ENCODE data around the gene VWA2. TPM values are rescaled to one million over a fixed set of nuclear protein-coding genes. Genes with fewer than 3 reads are reported as not detected.

VWA2 gene
- total RNA-seq, 1 experiment from 2014 or later = not detected

DNA sequence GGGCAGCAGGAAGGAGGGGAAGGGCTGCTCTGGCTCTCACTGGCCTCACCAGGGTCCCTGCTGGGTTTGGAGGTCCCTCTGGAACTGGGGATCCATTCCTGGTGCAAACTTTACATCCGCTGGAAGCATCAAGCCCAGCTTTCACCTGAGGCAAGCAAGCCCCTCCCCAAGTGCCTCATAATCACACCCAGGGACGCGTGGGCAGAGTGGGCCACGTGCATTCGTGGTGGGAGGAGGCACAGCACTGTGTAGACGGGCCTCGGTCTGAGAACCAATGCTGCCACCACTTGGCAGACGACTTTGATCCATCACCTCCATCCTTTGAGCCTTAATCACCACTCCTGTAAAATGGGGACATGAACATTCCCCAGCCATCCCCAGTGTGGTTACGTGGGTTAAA is 74.1 kb downstream of the VWA2 start:
- Histone ChIP-seq H3K9me2 (replicated peaks; ENCODE audit: insufficient read depth, low read length) (no peaks in the 10 kb centered on the region), H3K4me1 (ENCODE audit: low read length) (no peaks in the 10 kb centered on the region), H4K20me1 (ENCODE audit: insufficient read depth, low read depth, low read length) (no peaks in the 10 kb centered on the region), H3K9ac (ENCODE audit: low read length) (no peak overlapping the region), H3K27ac (ENCODE audit: low read length) (no peak overlapping the region), H3K27me3 (ENCODE audit: low read length) (no peaks in the 10 kb centered on the region), H3K4me3 (ENCODE audit: low read length) (no peak overlapping the region), H2AFZ (ENCODE audit: low read length) (no peak overlapping the region), H3K79me2 (ENCODE audit: low read length) (no peaks in the 10 kb centered on the region), H3K9me3 (ENCODE audit: low read length) (no peaks in the 10 kb centered on the region), H3K36me3 (ENCODE audit: insufficient read depth, low read length) (no peaks in the 10 kb centered on the region), H3K4me2 (ENCODE audit: low read depth, low read length, poor library complexity, severe bottlenecking) (no peak overlapping the region)
- DNase-seq = no peak

DNA sequence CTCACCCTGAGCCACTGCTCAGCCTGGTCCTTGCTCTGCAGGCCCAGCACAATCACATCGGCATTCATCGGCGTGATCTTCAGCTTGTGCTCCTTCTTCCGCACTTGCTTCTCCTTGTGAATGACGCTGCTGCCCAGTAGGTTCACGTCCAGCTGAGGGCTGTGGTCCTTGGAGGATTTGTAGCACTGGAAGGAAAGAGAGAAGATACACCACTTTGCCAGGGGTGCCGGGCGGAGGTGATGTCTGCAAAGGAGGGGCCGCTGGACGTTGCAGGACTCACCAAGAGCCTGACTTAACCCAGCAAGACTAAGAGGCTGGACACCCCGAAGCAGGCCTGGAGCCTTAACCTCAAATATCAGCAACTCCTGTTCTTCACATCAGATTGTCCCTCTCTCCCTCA is 74.8 kb downstream of the VWA2 start:
- no peaks in the 10 kb centered on the region for H4K20me1 ChIP-seq (ENCODE audit: insufficient read depth, low read depth, low read length)
- H3K9me2 ChIP-seq (replicated peaks; ENCODE audit: insufficient read depth, low read length) = no peaks in the 10 kb centered on the region
- H3K27ac ChIP-seq (ENCODE audit: low read length) = no peak overlapping the region
- H3K36me3 ChIP-seq (ENCODE audit: insufficient read depth, low read length) = no peaks in the 10 kb centered on the region
- H3K9me3 ChIP-seq (ENCODE audit: low read length) = no peaks in the 10 kb centered on the region
- no peak for DNase-seq
- no peak overlapping the region for H3K4me3 ChIP-seq (ENCODE audit: low read length)
- H3K27me3 ChIP-seq (ENCODE audit: low read length) = no peaks in the 10 kb centered on the region
- no peak overlapping the region for H3K9ac ChIP-seq (ENCODE audit: low read length)
- no peak overlapping the region for H3K4me2 ChIP-seq (ENCODE audit: low read depth, low read length, poor library complexity, severe bottlenecking)
- H3K4me1 ChIP-seq (ENCODE audit: low read length) = no peaks in the 10 kb centered on the region
- no peak overlapping the region for H2AFZ ChIP-seq (ENCODE audit: low read length)
- H3K79me2 ChIP-seq (ENCODE audit: low read length) = no peaks in the 10 kb centered on the region

DNA sequence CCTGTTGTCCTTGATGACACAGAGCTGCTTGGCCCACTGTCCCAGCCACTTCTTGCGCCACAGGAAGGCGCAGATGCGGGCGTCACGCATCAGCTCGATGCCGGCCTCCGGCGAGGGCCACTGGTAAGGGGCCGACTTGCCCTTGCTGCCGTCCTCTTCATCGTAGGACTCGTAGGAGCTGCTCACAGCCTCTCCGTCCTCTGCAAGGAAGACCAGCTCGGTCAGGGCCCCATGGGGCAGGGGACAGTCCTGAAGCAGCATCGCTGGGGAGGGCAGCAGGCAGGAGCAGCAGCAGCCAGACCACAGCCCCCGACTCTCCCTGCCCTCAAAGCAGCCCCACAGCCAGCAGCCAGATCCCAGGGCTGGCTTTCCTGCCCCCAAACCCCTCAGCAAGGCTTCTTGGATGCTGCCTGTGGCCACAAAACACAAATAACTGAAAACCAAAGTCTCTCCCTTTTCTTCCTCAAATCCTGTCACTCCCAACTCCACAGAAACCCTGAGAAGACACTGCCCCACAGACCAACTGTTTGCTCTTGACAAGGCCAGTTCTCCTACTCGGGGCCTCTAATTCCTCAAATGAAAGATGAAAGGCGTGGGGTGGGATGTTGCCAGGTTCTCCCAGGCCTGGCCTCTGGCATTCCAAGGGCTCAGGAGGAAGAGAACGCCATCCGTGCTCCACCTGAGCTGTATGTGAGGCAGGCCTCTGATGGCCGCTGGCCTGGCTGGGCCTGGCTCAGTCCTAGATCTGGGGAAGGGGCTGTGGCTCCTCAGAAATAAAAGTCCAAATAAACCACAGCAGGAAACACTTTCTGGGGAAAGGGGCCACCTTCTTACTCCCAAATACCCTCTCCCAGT is 76.7 kb downstream of the VWA2 start:
- Histone ChIP-seq H3K27ac (ENCODE audit: low read length) (no peak overlapping the region), H3K9me3 (ENCODE audit: low read length) (no peaks in the 10 kb centered on the region), H3K4me1 (ENCODE audit: low read length) (no peaks in the 10 kb centered on the region), H3K79me2 (ENCODE audit: low read length) (no peaks in the 10 kb centered on the region), H3K4me3 (ENCODE audit: low read length) (no peak overlapping the region), H3K27me3 (ENCODE audit: low read length) (no peaks in the 10 kb centered on the region), H3K36me3 (ENCODE audit: insufficient read depth, low read length) (no peaks in the 10 kb centered on the region), H4K20me1 (ENCODE audit: insufficient read depth, low read depth, low read length) (no peaks in the 10 kb centered on the region), H2AFZ (ENCODE audit: low read length) (no peak overlapping the region), H3K9me2 (replicated peaks; ENCODE audit: insufficient read depth, low read length) (no peaks in the 10 kb centered on the region), H3K4me2 (ENCODE audit: low read depth, low read length, poor library complexity, severe bottlenecking) (no peak overlapping the region), H3K9ac (ENCODE audit: low read length) (no peak overlapping the region)
- no peak for DNase-seq

DNA sequence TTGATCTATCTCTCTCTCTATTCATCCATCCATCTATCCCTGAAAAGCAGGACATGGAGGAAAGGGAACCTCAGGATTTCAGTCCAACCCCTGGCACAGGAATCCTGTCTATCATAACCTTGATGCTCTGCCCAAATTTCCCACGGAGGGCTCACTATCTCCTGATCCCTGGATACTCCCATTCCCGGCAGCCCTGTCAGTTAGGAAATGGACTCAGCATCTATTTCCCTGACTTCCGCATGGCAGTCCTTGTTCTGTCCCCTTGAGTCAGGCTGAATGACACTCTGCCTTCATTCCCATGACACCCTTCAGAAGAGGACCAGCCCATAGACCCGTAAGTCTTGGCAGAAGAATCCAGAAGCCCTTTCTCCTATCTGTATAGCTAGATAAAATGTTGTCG is 77.7 kb downstream of the VWA2 start:
- no peaks in the 10 kb centered on the region for H3K4me1 ChIP-seq (ENCODE audit: low read length)
- H3K36me3 ChIP-seq (ENCODE audit: insufficient read depth, low read length) = no peaks in the 10 kb centered on the region
- H3K79me2 ChIP-seq (ENCODE audit: low read length) = no peaks in the 10 kb centered on the region
- H3K4me3 ChIP-seq (ENCODE audit: low read length) = no peak overlapping the region
- no peaks in the 10 kb centered on the region for H3K9me3 ChIP-seq (ENCODE audit: low read length)
- H3K9ac ChIP-seq (ENCODE audit: low read length) = no peak overlapping the region
- H4K20me1 ChIP-seq (ENCODE audit: insufficient read depth, low read depth, low read length) = no peaks in the 10 kb centered on the region
- no peak overlapping the region for H3K4me2 ChIP-seq (ENCODE audit: low read depth, low read length, poor library complexity, severe bottlenecking)
- H3K27ac ChIP-seq (ENCODE audit: low read length) = no peak overlapping the region
- no peak for DNase-seq
- H3K27me3 ChIP-seq (ENCODE audit: low read length) = no peaks in the 10 kb centered on the region
- H2AFZ ChIP-seq (ENCODE audit: low read length) = no peak overlapping the region
- no peaks in the 10 kb centered on the region for H3K9me2 ChIP-seq (replicated peaks; ENCODE audit: insufficient read depth, low read length)

DNA sequence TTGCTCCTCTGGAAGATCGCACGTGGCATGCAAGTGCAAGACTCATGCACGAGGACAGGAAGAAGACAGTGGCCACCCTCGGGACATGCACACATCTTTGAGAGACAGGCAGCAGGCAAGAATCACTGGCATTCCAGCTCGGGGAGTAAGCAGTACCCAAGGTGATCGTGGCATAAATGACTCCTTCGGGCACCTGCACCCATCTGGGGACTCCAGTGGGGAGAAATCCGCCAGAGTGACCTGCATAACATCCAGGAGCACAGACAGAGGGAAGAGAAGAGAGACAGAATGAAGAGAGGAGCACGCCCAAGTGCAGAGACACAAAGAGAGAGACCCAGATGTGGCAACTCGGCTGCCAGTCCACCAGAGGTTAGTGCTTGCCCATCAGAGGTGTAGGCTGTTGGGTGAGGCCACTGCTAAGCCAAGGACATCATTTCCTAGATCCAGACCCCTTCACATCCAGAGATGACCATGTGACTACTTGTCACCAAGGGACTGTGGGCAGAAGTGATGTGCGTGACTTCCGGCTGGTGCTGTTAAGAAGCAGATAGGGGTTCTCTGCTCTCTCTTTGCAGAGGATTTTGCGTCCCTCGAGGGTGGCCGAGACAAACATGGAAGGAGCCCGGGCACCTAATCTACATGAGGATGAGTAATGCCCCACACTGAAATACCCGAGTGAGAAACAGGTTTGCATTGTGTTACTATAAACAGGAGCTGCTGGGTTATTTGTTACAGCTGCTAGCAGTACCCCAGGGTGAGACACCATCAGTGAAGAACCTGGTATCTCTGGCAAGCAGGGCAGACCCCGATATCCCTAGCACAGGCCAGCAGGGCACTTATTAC is 80.6 kb downstream of the VWA2 start:
- no peak overlapping the region for H3K27ac ChIP-seq (ENCODE audit: low read length)
- H3K27me3 ChIP-seq (ENCODE audit: low read length) = no peaks in the 10 kb centered on the region
- no peaks in the 10 kb centered on the region for H3K4me1 ChIP-seq (ENCODE audit: low read length)
- H3K4me2 ChIP-seq (ENCODE audit: low read depth, low read length, poor library complexity, severe bottlenecking) = no peak overlapping the region
- H3K4me3 ChIP-seq (ENCODE audit: low read length) = no peak overlapping the region
- H3K36me3 ChIP-seq (ENCODE audit: insufficient read depth, low read length) = no peaks in the 10 kb centered on the region
- H2AFZ ChIP-seq (ENCODE audit: low read length) = no peak overlapping the region
- DNase-seq = no peak
- no peak overlapping the region for H3K9ac ChIP-seq (ENCODE audit: low read length)
- H3K79me2 ChIP-seq (ENCODE audit: low read length) = no peaks in the 10 kb centered on the region
- H3K9me3 ChIP-seq (ENCODE audit: low read length) = no peaks in the 10 kb centered on the region
- H3K9me2 ChIP-seq (replicated peaks; ENCODE audit: insufficient read depth, low read length) = no peaks in the 10 kb centered on the region
- no peaks in the 10 kb centered on the region for H4K20me1 ChIP-seq (ENCODE audit: insufficient read depth, low read depth, low read length)

DNA sequence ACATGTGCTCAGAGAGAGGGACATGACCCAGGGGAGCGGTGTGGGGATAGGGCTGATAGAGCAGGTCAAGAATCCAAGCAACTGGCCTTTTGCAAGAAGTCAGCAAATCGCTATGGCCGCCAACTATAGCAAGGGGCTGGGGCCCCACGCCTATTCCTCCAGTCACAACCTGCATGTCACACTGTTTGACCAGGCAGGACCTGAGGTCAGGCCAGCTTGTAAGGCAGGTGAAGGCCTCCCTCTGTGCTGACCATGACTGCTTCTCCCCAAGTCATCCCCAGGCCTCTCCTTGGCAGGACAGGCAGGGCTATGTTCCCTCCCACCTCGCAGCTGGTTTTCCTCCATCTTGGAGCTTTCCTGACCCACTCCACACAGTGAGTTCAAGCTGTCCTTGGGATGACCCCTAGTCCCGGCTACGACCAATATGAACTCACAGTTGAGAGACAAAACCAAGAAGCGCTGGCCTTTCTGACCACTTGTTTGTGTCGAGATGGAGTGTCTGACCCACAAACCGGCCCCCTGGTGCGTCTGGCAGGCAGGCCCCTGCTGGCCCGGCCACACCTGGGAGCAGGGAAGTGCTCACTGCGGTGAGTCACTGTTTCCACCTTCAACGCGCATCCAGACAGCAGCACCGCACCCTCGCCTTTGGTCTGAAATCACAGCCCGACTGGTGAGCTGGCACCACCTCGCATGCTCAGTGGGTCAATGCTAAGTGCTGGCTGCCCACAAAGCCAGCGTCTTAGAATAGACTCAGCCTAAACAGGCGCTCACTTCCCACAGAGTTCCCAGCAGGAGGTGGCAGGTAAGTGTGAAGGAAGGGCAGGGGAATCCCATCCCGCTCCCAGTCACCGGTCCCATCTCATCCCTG is 81.4 kb downstream of the VWA2 start:
- no peak for DNase-seq
- H3K4me1 ChIP-seq (ENCODE audit: low read length) = no peaks in the 10 kb centered on the region

DNA sequence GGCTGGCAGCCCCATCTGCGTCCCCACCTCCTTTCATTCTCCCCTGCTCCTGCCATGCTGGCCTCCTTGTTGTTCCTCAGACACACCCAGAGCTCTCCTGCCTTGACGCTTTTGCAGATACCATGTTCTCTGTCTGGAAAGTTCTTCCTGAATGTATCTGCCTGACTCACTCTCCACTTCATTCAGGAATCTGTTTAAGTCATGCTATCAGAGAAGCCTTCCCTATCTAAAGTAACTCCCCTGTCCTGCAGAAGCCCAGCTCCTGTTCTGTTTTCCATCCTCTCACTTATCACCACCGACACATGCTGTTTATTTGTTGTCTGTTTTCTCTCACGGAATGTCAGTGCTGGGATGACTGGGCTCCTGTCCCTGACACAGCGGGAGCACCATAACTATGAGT is 83.3 kb downstream of the VWA2 start:
- Histone ChIP-seq H4K20me1 (ENCODE audit: insufficient read depth, low read depth, low read length) (no peaks in the 10 kb centered on the region), H3K4me3 (ENCODE audit: low read length) (no peak overlapping the region), H2AFZ (ENCODE audit: low read length) (no peak overlapping the region), H3K36me3 (ENCODE audit: insufficient read depth, low read length) (no peaks in the 10 kb centered on the region), H3K4me2 (ENCODE audit: low read depth, low read length, poor library complexity, severe bottlenecking) (no peak overlapping the region), H3K27ac (ENCODE audit: low read length) (no peak overlapping the region), H3K27me3 (ENCODE audit: low read length) (no peaks in the 10 kb centered on the region), H3K9ac (ENCODE audit: low read length) (no peak overlapping the region), H3K9me3 (ENCODE audit: low read length) (no peaks in the 10 kb centered on the region), H3K9me2 (replicated peaks; ENCODE audit: insufficient read depth, low read length) (no peaks in the 10 kb centered on the region), H3K4me1 (ENCODE audit: low read length) (no peaks in the 10 kb centered on the region), H3K79me2 (ENCODE audit: low read length) (no peaks in the 10 kb centered on the region)
- DNase-seq = no peak

More for the DNA sequence above, 81.4 kb downstream of the VWA2 start:
- Histone ChIP-seq H3K36me3 (ENCODE audit: insufficient read depth, low read length) (no peaks in the 10 kb centered on the region), H3K4me3 (ENCODE audit: low read length) (no peak overlapping the region), H2AFZ (ENCODE audit: low read length) (no peak overlapping the region), H3K9me2 (replicated peaks; ENCODE audit: insufficient read depth, low read length) (no peaks in the 10 kb centered on the region), H3K4me2 (ENCODE audit: low read depth, low read length, poor library complexity, severe bottlenecking) (no peak overlapping the region), H3K9me3 (ENCODE audit: low read length) (no peaks in the 10 kb centered on the region), H4K20me1 (ENCODE audit: insufficient read depth, low read depth, low read length) (no peaks in the 10 kb centered on the region), H3K27ac (ENCODE audit: low read length) (no peak overlapping the region), H3K27me3 (ENCODE audit: low read length) (no peaks in the 10 kb centered on the region), H3K9ac (ENCODE audit: low read length) (no peak overlapping the region), H3K79me2 (ENCODE audit: low read length) (no peaks in the 10 kb centered on the region)

DNA sequence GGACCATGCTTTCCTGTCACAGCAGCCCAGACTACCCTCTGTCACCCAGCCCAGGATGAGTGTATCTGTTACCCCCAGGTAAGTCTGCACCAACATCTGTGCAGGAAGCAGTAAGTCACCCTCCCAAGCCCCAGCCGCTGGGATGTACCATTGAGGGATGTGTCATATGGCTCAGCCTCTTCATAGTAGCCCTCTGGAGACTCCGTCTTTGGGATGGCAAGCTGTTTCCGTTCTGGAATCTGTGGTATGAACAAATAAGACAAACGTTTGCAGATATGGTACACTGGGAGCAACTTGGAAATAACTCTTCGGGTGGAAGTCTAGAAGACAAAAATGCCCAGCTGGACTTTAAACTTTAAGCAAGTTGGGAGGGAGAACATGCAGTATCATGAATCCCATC is 84.0 kb downstream of the VWA2 start:
- Histone ChIP-seq H3K9me2 (replicated peaks; ENCODE audit: insufficient read depth, low read length) (no peaks in the 10 kb centered on the region), H3K27ac (ENCODE audit: low read length) (no peak overlapping the region), H3K4me2 (ENCODE audit: low read depth, low read length, poor library complexity, severe bottlenecking) (no peak overlapping the region), H2AFZ (ENCODE audit: low read length) (no peak overlapping the region), H3K9me3 (ENCODE audit: low read length) (no peaks in the 10 kb centered on the region), H3K4me1 (ENCODE audit: low read length) (no peaks in the 10 kb centered on the region), H4K20me1 (ENCODE audit: insufficient read depth, low read depth, low read length) (no peaks in the 10 kb centered on the region), H3K79me2 (ENCODE audit: low read length) (no peaks in the 10 kb centered on the region), H3K36me3 (ENCODE audit: insufficient read depth, low read length) (no peaks in the 10 kb centered on the region), H3K27me3 (ENCODE audit: low read length) (no peaks in the 10 kb centered on the region), H3K4me3 (ENCODE audit: low read length) (no peak overlapping the region), H3K9ac (ENCODE audit: low read length) (no peak overlapping the region)
- DNase-seq = no peak

Measured in Karpas-422 (cell line).